ENCODE results near the gene CD2BP2. TPM values are rescaled to one million over a fixed set of nuclear protein-coding genes. Genes with fewer than 3 reads are reported as not detected.

CD2BP2 gene
- total and polyA plus RNA-seq, 9 of the 15 experiments (the other 6 are each of a cell fraction or from before 2014, with no cell fraction given), result 3.9 to 51.1 (median 32.8) TPM

DNA sequence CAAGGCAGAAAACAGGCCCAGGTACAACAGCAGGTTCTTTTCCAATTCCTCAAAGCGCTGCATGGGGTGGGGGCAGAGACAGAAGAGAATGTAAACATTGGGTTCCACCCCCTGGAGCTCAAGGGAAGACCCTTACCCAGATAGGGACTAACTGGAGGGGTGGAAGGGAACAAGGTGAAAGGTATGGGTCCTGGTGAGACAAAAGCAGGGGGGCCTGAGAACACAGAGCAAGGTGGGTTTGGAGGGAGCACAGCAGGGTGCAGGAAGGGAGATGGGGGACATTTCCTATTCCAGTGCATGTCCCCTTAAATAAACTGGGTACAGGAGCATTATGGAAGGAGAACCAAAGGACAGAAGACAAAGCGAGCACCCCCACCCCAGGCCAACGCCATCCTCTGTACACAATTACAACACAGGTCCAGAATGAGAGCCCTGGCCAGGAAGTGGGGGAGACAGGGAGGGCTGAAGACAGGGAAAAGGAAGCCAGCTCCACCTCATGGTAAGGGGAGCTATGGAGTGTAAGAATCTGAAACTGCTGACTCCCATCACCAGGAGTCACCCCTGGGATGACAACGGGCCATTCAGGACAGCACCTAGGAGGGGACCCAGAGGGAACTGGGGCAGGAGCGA is 2.1 kb upstream of the CD2BP2 start (continued):
- TF ChIP-seq, protein P1, sequence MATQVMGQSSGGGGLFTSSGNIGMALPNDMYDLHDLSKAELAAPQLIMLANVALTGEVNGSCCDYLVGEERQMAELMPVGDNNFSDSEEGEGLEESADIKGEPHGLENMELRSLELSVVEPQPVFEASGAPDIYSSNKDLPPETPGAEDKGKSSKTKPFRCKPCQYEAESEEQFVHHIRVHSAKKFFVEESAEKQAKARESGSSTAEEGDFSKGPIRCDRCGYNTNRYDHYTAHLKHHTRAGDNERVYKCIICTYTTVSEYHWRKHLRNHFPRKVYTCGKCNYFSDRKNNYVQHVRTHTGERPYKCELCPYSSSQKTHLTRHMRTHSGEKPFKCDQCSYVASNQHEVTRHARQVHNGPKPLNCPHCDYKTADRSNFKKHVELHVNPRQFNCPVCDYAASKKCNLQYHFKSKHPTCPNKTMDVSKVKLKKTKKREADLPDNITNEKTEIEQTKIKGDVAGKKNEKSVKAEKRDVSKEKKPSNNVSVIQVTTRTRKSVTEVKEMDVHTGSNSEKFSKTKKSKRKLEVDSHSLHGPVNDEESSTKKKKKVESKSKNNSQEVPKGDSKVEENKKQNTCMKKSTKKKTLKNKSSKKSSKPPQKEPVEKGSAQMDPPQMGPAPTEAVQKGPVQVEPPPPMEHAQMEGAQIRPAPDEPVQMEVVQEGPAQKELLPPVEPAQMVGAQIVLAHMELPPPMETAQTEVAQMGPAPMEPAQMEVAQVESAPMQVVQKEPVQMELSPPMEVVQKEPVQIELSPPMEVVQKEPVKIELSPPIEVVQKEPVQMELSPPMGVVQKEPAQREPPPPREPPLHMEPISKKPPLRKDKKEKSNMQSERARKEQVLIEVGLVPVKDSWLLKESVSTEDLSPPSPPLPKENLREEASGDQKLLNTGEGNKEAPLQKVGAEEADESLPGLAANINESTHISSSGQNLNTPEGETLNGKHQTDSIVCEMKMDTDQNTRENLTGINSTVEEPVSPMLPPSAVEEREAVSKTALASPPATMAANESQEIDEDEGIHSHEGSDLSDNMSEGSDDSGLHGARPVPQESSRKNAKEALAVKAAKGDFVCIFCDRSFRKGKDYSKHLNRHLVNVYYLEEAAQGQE (IDR thresholded peaks at IDR 0.05; ENCODE audit: borderline replicate concordance), result peak; percentile 13; the same call in 1 of the 2 replicates
- TF ChIP-seq, protein P1 (CRISPR knock-in tag; IDR thresholded peaks at IDR 0.05; ENCODE audit: low read depth), result no peak
- TF ChIP-seq EHMT2 (IDR thresholded peaks at IDR 0.05) (no peak), FOSL1 (tag; conservative IDR thresholded peaks at IDR 0.05) (no peak), ZBTB40 (IDR thresholded peaks at IDR 0.05) (no peak), ZBTB40 (CRISPR knock-in tag; IDR thresholded peaks at IDR 0.05) (no peak), MEF2A (IDR thresholded peaks at IDR 0.05; ENCODE audit: control insufficient read depth, low read depth, low read length) (no peak), L3MBTL2 (IDR thresholded peaks at IDR 0.05) (no peak), ZNF740 (CRISPR knock-in tag; IDR thresholded peaks at IDR 0.05) (0 out of 2 replicates have a peak, but pooled peaks have one; percentile 28), ZNF740 (tag; IDR thresholded peaks at IDR 0.05) (no peak)
